SK-N-SH (cell line): Measurements from ENCODE around the gene MSL3B.

Experiments
- CTCF ChIA-PET: fragments of 300-600, 350-600 bp; formaldehyde crosslinking; extraction: SDS; loops from one replicate; lab custom pipeline; 2021; lab: Yijun Ruan, JAX
- POLR2A ChIA-PET: fragments of 350-600 bp; sonication (Branson Sonifier 250); formaldehyde crosslinking; extraction: SDS; loops from one replicate; lab custom pipeline; 2020; ENCODE audit warnings: antibody characterized with exemption, inconsistent platforms; lab: Yijun Ruan, JAX
- DNase-seq: peaks from one replicate; pipeline ENCODE4 v3.0.0; 2012
- H2AFZ ChIP-seq: fragments of 200-600 bp; sonication (generic); 2 replicates; pipeline ENCODE4 v1.8.1; 2016; ENCODE audit warnings: antibody characterized with exemption, mild to moderate bottlenecking, low read depth
- H3F3A ChIP-seq: fragments of 200-600 bp; sonication (generic); replicated peaks from 2 replicates; pipeline ENCODE3; 2016; ENCODE audit warnings: antibody characterized with exemption, mild to moderate bottlenecking; ENCODE audit not compliant: insufficient read depth
- H3K27ac ChIP-seq, 2 experiments: fragments of 200-500 bp in 1 of 2; fragments of 200-600 bp in 1 of 2; sonication (Bioruptor generic) in 1 of 2; sonication (generic), shearing (Covaris generic) in 1 of 2; 2 replicates each; pipeline versions ENCODE4 v1.5.1 to v1.6.1; 2014 to 2016; ENCODE audit warnings: low read depth in 2 of 2, inconsistent platforms in 1 of 2, low read length in 1 of 2, mild to moderate bottlenecking in 1 of 2, mixed read lengths in 1 of 2
- H3K27me3 ChIP-seq: fragments of 200-600 bp; sonication (generic), shearing (Covaris generic); 2 replicates; pipeline ENCODE4 v1.6.1; 2016; ENCODE audit warnings: mixed run types; ENCODE audit not compliant: insufficient read depth
- H3K36me3 ChIP-seq, 2 experiments: fragments of 200-500 bp in 1 of 2; fragments of 200-600 bp in 1 of 2; sonication (Bioruptor generic) in 1 of 2; sonication (generic) in 1 of 2; replicated peaks in 1 of 2; 2 replicates each; pipeline versions ENCODE3 to v1.5.1; 2014 to 2016; ENCODE audit warnings: low read length in 1 of 2, mild to moderate bottlenecking in 1 of 2; ENCODE audit not compliant: insufficient read depth in 2 of 2, control insufficient read depth in 1 of 2
- H3K4me1 ChIP-seq, 2 experiments: fragments of 200-500 bp in 1 of 2; fragments of 200-600 bp in 1 of 2; sonication (Bioruptor generic) in 1 of 2; sonication (generic), shearing (Covaris generic) in 1 of 2; 2 replicates each; pipeline versions ENCODE4 v1.5.1 to v1.6.1; 2014 to 2016; ENCODE audit warnings: low read depth in 1 of 2, low read length in 1 of 2, mixed run types in 1 of 2; ENCODE audit not compliant: insufficient read depth in 2 of 2, control insufficient read depth in 1 of 2
- H3K4me2 ChIP-seq: fragments of 200-600 bp; sonication (generic), shearing (Covaris generic); 2 replicates; pipeline ENCODE4 v1.6.1; 2017; ENCODE audit warnings: mixed run types
- H3K4me3 ChIP-seq, 2 experiments: fragments of 200-500 bp in 1 of 2; fragments of 200-600 bp in 1 of 2; sonication (Bioruptor generic) in 1 of 2; sonication (generic), shearing (Covaris generic) in 1 of 2; 2 replicates each; pipeline versions ENCODE4 v1.5.1 to v1.8.1; 2014 to 2016; ENCODE audit warnings: low read depth in 2 of 2, inconsistent platforms in 1 of 2, low read length in 1 of 2, mild to moderate bottlenecking in 1 of 2, mixed read lengths in 1 of 2, moderate library complexity in 1 of 2
- H3K79me2 ChIP-seq: fragments of 200-600 bp; sonication (generic); 2 replicates; pipeline ENCODE4 v1.8.1; 2017; ENCODE audit warnings: mild to moderate bottlenecking; ENCODE audit not compliant: insufficient read depth
- H3K9ac ChIP-seq: fragments of 200-600 bp; sonication (generic); 2 replicates; pipeline ENCODE4 v1.6.1; 2017; ENCODE audit warnings: mixed run types
- H3K9me2 ChIP-seq: fragments of 200-600 bp; sonication (generic); 2 replicates; pipeline ENCODE4 v1.6.1; 2017; ENCODE audit warnings: mixed run types
- H3K9me3 ChIP-seq: fragments of 200-600 bp; sonication (generic); 2 replicates; pipeline ENCODE4 v1.6.1; 2017; ENCODE audit warnings: mixed run types, mild to moderate bottlenecking, moderate library complexity
- H4K20me1 ChIP-seq: fragments of 200-600 bp; sonication (generic); 2 replicates; pipeline ENCODE4 v1.6.1; 2017; ENCODE audit warnings: mild to moderate bottlenecking, mixed run types; ENCODE audit not compliant: insufficient read depth
- CHD2 ChIP-seq: fragments of 150-350 bp; IDR thresholded peaks from 2 replicates; pipeline ENCODE4 v1.6.1; 2018; ENCODE audit warnings: low read length; ENCODE audit not compliant: partially characterized antibody
- ELF1 ChIP-seq: IDR thresholded peaks from 2 replicates; pipeline ENCODE4 v1.4.0; 2012
- EP300 ChIP-seq, 2 experiments: IDR thresholded peaks; 2 replicates each; pipeline versions ENCODE4 v1.4.0 to v1.6.1; 2012; ENCODE audit warnings: borderline replicate concordance in 1 of 2, low read depth in 1 of 2, low read length in 1 of 2
- FOSL2 ChIP-seq: IDR thresholded peaks from 2 replicates; pipeline ENCODE4 v1.4.0; 2012; ENCODE audit warnings: low read depth, mild to moderate bottlenecking, moderate library complexity, borderline replicate concordance
- GATA2 ChIP-seq: sonication (generic); formaldehyde crosslinking; IDR thresholded peaks from 2 replicates; pipeline ENCODE4 v1.5.0; 2020; ENCODE audit warnings: mild to moderate bottlenecking, missing genetic modification reagents
- JUND ChIP-seq: IDR thresholded peaks from 2 replicates; pipeline ENCODE4 v1.4.0; 2012
- NFIC ChIP-seq: IDR thresholded peaks from 2 replicates; pipeline ENCODE4 v1.4.0; 2012; ENCODE audit warnings: borderline replicate concordance
- NRF1 ChIP-seq: IDR thresholded peaks from 2 replicates; pipeline ENCODE4 v1.6.1; 2012; ENCODE audit warnings: low read depth, mild to moderate bottlenecking, low read length
- POLR2AphosphoS5 ChIP-seq: IDR thresholded peaks from 2 replicates; pipeline ENCODE4 v1.6.1; 2012; ENCODE audit warnings: low read depth, low read length
- RXRA ChIP-seq: IDR thresholded peaks from 2 replicates; pipeline ENCODE4 v1.4.0; 2012; ENCODE audit warnings: low read depth, mild to moderate bottlenecking, borderline replicate concordance
- SIN3A ChIP-seq: IDR thresholded peaks from 2 replicates; pipeline ENCODE4 v1.6.1; 2012; ENCODE audit warnings: low read depth, mild to moderate bottlenecking, low read length, moderate library complexity, borderline replicate concordance
- TAF1 ChIP-seq: IDR thresholded peaks from 2 replicates; pipeline ENCODE4 v1.6.1; 2012; ENCODE audit warnings: low read depth, mild to moderate bottlenecking, low read length, moderate library complexity, borderline replicate concordance
- YY1 ChIP-seq: IDR thresholded peaks from 2 replicates; pipeline ENCODE4 v1.4.0; 2012; ENCODE audit warnings: low read depth, mild to moderate bottlenecking
- WGBS: methylation state at CpG from one replicate; pipeline ENCODE4 v1.1.6; 2017; ENCODE audit warnings: low lambda C conversion rate; 5-methylcytosine and 5-hydroxymethylcytosine counted together
- TF ChIP-seq, protein P1 (sequence below): IDR thresholded peaks from 2 replicates; pipeline ENCODE4 v1.4.0; 2012; ENCODE audit warnings: low read depth, borderline replicate concordance
- TF ChIP-seq, protein P2 (sequence below): IDR thresholded peaks from 2 replicates; pipeline ENCODE4 v1.4.0; 2012; ENCODE audit warnings: low read depth
- TF ChIP-seq, protein P3 (sequence below): IDR thresholded peaks from 2 replicates; pipeline ENCODE4; 2012
- TF ChIP-seq, protein P4 (sequence below): fragments of 150-350 bp; IDR thresholded peaks from 2 replicates; pipeline ENCODE4 v1.6.1; 2016; ENCODE audit warnings: mild to moderate bottlenecking, low read depth, low read length

MSL3B gene

DNA sequence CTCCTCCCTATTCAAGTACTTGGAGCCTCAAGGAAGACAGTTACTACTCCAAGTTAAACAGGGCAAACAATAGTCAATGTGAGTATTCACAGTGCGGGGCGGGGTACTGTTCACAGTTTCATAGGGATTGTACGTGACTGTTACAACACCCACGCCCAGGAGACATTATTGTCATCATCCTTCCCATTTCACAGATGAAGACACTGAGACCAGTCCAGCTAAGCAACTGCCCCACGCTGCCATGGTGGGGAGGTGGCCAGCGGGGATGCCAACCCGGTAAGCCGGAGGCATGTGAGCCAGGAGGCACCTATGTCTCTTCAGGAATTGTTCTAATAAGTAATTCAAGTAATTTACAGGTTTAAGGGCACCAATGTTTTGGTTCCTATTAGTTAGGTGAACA lies 14.8 kb downstream of the MSL3B start:
- peaks cover 21% of the 10 kb centered on the region; the same call in 1 of the 2 replicates for H4K20me1 ChIP-seq

DNA sequence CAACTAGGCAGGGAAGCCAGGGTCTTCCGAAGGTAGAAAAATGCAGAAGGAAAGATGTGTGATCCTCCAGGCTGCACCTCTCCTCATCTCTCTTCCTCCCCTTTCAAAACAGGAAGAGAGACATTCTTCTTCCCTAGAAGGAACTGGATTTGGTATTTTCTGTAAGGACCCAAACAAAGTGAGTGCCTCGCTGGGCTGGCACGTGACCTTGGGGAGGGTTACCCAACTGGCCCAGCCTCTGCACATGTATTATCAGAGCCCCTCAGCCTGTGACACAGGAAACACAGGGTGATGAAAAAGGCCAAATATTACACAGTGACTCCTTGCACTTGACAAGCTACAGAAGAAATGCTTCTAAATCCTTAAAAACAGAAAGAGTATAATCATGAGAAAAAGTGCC lies 16.1 kb downstream of the MSL3B start:
- no peaks in the 10 kb centered on the region for H3K27me3 ChIP-seq
- ChIA-PET POLR2A (no interaction called here), CTCF (interaction anchor here (1.1 kb wide), 1 partner anchor 9 kb away, joined by 3 read pairs; no protein-coding TSS in a partner anchor)
- peak overlapping the region; percentile 96 for H3K4me2 ChIP-seq
- peaks cover 3% of the 10 kb centered on the region for H3F3A ChIP-seq
- peaks cover 73% of the 10 kb centered on the region for H3K79me2 ChIP-seq
- H3K4me1 ChIP-seq = peaks cover 11 to 26% of the 10 kb centered on the region in 2 experiments; a peak in 2 of 4 replicates
- no peaks in the 10 kb centered on the region for H3K9me2 ChIP-seq
- H3K27ac ChIP-seq = no peak overlapping the region; a peak in 1 of 4 replicates
- TF ChIP-seq RXRA = no peak
- no peak for TF ChIP-seq ELF1
- TF ChIP-seq NFIC = no peak
- no peak for TF ChIP-seq NRF1
- TF ChIP-seq FOSL2 = no peak
- TF ChIP-seq TAF1 = no peak
- no peak for TF ChIP-seq JUND
- TF ChIP-seq, protein P1, sequence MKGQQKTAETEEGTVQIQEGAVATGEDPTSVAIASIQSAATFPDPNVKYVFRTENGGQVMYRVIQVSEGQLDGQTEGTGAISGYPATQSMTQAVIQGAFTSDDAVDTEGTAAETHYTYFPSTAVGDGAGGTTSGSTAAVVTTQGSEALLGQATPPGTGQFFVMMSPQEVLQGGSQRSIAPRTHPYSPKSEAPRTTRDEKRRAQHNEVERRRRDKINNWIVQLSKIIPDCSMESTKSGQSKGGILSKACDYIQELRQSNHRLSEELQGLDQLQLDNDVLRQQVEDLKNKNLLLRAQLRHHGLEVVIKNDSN = no peak
- TF ChIP-seq, protein P2, sequence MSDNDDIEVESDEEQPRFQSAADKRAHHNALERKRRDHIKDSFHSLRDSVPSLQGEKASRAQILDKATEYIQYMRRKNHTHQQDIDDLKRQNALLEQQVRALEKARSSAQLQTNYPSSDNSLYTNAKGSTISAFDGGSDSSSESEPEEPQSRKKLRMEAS = no peak
- no peak for TF ChIP-seq CHD2
- no peak for TF ChIP-seq SIN3A
- TF ChIP-seq, protein P3, sequence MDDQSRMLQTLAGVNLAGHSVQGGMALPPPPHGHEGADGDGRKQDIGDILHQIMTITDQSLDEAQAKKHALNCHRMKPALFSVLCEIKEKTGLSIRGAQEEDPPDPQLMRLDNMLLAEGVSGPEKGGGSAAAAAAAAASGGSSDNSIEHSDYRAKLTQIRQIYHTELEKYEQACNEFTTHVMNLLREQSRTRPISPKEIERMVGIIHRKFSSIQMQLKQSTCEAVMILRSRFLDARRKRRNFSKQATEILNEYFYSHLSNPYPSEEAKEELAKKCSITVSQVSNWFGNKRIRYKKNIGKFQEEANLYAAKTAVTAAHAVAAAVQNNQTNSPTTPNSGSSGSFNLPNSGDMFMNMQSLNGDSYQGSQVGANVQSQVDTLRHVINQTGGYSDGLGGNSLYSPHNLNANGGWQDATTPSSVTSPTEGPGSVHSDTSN = no peak
- H3K4me3 ChIP-seq = peak overlapping the region in 1 of 2 experiments; percentile 93; a peak in 3 of 4 replicates
- peaks cover 25% of the 10 kb centered on the region; the same call in 1 of the 2 replicates for H4K20me1 ChIP-seq
- H2AFZ ChIP-seq = peak overlapping the region; percentile 95
- 71% methylated on average over 2 of the region's 3 CpGs for WGBS
- DNase-seq = no peak
- peak overlapping the region; percentile 88; the same call in 1 of the 2 replicates for H3K9ac ChIP-seq
- peaks cover 14 to 33% of the 10 kb centered on the region in 2 experiments for H3K36me3 ChIP-seq
- no peaks in the 10 kb centered on the region for H3K9me3 ChIP-seq

More for the DNA sequence above, 14.8 kb downstream of the MSL3B start:
- peak overlapping the region; percentile 88 for H3K9ac ChIP-seq
- ChIA-PET POLR2A (interaction anchor here (0.6 kb wide), 1 partner anchor 14 kb away, joined by 4 read pairs; no protein-coding TSS in a partner anchor), CTCF (no interaction called here)
- H3K4me3 ChIP-seq = peak overlapping the region; percentile 92 to 93
- WGBS = 37% methylated on average over 7 of the region's 8 CpGs
- peaks cover 60% of the 10 kb centered on the region for H3K79me2 ChIP-seq
- H2AFZ ChIP-seq = peak overlapping the region; percentile 95
- TF ChIP-seq GATA2 (CRISPR knock-in tag) = no peak
- TF ChIP-seq YY1 = no peak
- TF ChIP-seq ELF1 = no peak
- TF ChIP-seq EP300 (IDR thresholded peaks at IDR 0.05; ENCODE audit: borderline replicate concordance in 1 of 2, low read depth in 1 of 2, low read length in 1 of 2) = no peak
- TF ChIP-seq, protein P4, sequence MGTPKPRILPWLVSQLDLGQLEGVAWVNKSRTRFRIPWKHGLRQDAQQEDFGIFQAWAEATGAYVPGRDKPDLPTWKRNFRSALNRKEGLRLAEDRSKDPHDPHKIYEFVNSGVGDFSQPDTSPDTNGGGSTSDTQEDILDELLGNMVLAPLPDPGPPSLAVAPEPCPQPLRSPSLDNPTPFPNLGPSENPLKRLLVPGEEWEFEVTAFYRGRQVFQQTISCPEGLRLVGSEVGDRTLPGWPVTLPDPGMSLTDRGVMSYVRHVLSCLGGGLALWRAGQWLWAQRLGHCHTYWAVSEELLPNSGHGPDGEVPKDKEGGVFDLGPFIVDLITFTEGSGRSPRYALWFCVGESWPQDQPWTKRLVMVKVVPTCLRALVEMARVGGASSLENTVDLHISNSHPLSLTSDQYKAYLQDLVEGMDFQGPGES = no peak
- TF ChIP-seq, protein P1 = no peak
- no peak for TF ChIP-seq NFIC
- TF ChIP-seq NRF1 = no peak
- TF ChIP-seq POLR2AphosphoS5 = no peak
- no peak for TF ChIP-seq SIN3A
- TF ChIP-seq, protein P3 = no peak
- peak overlapping the region; percentile 96 for H3K4me2 ChIP-seq
- no peaks in the 10 kb centered on the region for H3K27me3 ChIP-seq
- H3K9me3 ChIP-seq = no peaks in the 10 kb centered on the region
- H3K36me3 ChIP-seq = peaks cover 14 to 26% of the 10 kb centered on the region in 2 experiments
- H3K27ac ChIP-seq = no peak overlapping the region
- no peak for DNase-seq
- H3K9me2 ChIP-seq = no peaks in the 10 kb centered on the region
- peaks cover 11 to 20% of the 10 kb centered on the region in 2 experiments; a peak in 2 of 4 replicates for H3K4me1 ChIP-seq
- H3F3A ChIP-seq = peaks cover 3% of the 10 kb centered on the region
